GM19240 (cell line): ENCODE data around the gene COL18A1.

Experiments used
- DNase-seq: peaks from one replicate; pipeline ENCODE4 v3.0.0; 2011; ENCODE audit warnings: low spot score; ENCODE audit not compliant: insufficient read length

The COL18A1 gene

GRCh38 chr21:45383111-45383614, 21.8 kb upstream of the COL18A1 start:
- DNase-seq, result no peak

DNA sequence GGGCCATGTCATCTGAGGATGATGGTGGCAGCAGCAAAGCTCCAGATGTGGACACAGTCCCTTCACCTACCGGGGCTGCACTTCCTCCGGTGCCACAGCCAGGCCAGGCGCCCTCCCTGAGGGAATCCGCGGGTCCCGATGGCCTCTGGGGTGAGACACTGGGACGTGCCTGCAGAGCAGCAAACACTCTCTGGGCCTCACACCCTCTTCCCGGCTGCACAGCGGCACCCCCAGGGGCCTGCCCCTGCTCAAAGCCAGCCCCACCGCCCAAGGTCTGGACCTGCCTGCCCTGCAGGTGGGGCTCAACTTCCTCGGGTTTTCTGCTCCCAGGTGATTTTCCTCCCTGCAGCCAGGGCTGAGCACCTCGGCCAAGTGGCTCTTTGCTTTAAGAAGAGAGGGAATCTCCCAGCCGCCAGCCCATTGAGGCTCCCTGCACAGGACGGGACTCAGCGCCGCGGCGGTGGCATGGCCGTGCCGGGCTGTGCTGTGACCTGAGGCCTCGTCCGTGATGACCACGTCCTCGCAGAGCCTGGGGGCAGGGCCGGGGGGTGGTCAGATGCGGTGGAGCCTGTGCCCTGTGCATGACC, 21.3 kb upstream of the COL18A1 start:
- no peak for DNase-seq

- DNase-seq, result no peak
Measured at GRCh38 chr21:45384656-45385548, 20.1 kb upstream of the COL18A1 start.

DNA sequence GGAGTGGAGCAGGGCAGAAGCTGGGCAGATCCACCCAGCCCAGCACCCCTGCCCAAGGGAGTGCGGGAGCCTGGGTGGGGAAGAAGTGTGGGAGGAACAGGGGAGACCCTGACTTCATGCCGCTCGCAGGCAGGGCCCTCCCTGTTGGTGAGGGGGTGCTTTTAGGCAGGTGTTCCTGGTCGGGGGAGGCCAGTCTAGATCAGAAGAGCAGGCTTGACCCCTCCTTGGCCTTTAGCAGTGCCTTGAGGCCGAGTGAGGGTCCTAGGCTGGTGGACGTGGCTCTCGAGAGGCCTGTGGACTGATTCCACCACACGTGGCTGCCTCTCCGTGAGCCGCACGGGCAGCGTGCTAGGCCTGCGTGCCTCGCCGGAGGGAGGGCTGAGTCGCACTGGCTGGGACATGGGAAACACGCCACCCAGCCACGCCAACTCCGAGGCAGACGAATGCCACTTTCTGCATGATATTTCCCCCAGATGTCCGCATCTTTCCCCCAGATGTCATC, 19.4 kb upstream of the COL18A1 start:
- no peak for DNase-seq

GRCh38 chr21:45386336-45386727, 18.6 kb upstream of the COL18A1 start:
- DNase-seq, result no peak

GRCh38 chr21:45386728-45387371, 18.1 kb upstream of the COL18A1 start:
- DNase-seq, result no peak

GRCh38 chr21:45387506-45387905, 17.5 kb upstream of the COL18A1 start:
- no peak for DNase-seq

DNA sequence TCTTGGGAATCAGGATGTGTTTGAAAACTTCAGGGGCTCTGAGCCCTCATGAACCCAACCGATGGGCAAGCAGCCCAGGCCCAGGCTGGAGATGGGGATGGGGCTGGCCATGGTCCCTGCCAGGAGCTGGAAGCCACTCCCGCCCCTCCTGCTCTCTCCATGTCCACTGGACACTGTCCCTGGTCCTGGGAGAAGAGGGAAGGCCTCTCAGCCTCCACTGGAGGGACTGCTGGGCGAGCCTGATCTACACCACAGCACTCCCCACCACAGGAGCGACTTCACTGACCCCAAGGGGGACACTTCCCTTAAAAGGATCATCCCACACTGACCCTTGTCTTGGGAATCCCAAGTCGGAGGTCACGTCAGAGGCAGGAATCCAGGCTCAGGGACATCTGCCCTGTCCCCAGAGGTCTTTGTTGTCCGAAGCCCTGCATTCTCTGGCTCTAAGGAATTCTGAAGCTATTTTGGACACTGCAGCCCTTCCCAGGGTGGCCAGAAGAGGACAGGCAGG, 16.9 kb upstream of the COL18A1 start:
- DNase-seq, result no peak

DNA sequence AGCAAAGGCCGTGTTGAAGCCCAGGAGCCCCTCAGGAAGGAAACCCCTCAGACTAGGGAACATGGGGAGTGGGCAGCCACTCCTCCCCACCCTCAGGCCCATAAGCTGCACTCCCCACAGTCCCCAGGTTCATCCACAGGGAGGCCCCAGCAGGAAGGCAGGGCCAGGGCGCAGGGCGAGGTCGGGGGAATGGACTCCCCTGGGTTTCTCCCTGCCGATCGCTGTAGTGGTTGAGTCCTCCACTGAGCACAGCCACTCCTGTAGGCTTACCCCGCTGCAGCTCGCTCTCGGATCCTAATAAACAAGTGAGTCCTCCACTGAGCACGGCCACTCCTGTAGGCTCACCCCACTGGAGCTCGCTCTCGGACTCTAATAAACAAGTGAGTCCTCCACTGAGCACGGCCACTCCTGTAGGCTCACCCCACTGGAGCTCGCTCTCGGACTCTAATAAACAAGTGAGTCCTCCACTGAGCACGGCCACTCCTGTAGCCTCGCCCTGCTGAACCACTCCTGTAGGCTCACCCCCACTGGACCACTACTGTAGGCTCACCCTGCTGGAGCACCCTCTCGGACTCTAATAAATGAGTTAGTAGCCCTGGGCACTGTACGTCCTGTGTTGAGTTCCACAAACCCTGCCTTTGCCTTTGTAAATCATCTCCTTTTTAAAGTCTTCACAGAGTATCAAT, 16.2 kb upstream of the COL18A1 start:
- DNase-seq, result no peak

DNA sequence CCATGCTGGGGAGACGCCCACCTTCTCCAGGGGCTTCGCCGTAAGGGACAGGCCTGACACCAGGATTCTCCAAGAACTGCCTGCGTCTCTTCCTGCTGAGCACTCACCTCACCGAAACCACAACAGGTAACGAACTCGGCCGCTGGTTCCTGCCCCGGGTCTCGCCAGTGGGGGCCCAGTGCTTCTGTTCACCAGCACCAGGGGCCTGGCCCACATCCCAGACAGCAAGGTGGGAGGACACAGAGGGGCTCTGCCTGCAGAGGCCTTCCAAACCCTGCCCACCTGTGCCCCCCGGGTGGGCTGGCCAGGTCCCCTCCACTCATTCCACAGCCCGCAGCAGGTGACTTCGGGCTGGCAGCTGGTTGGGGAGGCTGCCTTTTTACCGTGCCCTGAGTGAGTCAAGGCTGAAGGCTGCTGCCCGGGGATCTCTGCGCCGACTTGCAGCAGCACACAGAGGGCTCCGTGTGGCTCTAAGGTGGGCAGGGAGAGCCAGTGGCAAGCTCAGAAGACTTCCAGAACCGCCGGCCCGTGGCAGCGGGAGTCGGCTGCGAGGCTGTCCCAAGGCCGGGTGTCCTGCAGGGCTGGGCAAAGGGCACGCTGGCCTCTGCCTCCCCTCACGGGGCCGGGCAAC, 14.7 kb upstream of the COL18A1 start:
- DNase-seq, result no peak

DNA sequence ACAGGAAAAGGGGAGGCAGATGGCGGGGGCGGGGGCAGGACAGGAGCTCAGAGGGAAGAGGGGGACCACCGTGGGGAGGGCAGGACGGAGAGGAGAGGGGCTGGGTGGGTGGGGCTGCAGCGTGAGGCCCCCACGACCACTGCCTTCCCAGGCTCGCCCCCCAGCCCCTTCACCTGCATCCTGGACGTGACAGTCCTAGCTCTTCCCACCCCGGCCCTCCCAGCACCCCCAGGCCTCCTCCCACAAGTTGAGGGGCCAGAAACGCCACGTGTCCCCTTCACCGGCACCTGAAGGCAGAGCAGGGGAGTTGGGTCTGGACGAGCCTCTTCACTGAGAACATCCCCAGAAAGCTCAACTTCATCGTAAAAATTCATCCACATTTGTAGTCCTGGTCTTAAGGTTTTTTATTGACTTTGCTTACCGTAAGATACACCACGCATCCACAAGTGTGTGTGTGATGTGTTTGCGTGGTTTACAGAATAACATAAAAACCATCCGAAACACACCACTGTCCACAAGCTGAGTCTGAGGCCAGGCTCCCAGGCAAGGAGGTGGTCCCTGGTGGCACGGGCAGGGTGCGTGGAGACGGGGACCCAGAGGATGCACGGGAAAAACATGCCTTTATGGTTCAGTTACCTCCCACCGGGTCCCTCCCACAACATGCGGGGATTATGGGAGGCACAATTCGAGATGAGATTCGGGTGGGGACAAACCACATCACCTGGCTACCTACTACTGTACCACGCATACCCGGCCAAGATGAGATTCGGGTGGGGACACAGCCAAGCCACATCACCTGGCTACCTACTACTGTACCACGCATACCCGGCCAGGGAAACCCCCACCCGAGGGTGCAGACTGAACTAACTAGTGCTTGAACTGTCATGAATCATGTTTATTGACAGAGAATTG, 13.9 kb upstream of the COL18A1 start:
- no peak for DNase-seq

GRCh38 chr21:45391743-45392572, 13.0 kb upstream of the COL18A1 start:
- DNase-seq, result no peak

GRCh38 chr21:45392573-45392971, 12.4 kb upstream of the COL18A1 start:
- no peak for DNase-seq

GRCh38 chr21:45393021-45393420, 11.9 kb upstream of the COL18A1 start:
- no peak for DNase-seq

DNA sequence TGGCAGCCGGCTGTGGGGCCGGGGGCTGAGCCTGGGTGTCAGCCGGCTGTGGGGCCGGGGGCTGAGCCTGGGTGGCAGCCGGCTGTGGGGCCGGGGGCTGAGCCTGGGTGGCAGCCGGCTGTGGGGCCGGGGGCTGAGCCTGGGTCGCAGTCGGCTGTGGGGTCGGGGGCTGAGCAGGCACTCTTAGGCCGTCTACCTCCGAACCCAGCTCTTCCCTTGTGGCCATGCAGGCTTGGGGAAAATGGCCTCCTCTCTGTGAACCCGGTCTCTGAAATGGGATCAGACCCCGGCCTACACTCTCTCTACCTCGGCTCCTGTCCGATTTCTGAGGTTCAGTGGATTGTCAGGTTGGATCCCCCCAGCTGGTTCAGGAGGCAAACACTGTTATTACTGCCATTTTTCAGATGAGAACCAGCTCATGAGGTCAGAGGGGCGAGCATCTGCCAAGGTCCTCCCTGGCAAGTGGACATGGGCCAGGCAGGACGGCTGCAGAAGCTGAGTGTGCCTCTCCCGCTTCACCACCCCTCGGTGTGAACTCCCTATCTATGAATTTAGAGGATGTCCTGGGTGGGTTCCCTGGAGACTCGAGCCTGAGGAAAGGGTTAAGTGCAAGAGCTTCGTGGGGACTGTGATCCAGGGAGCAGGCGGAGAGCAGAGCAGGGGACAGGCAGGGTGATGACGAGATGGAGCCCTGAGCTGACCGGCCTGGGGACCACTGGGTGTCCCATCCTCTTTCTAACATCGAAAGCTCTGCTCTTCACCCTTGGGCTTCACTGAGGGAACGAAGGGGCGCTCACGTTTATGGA, 10.9 kb upstream of the COL18A1 start:
- no peak for DNase-seq

GRCh38 chr21:45396620-45396995, 8.4 kb upstream of the COL18A1 start:
- DNase-seq, result no peak

GRCh38 chr21:45397381-45397780, 7.6 kb upstream of the COL18A1 start:
- DNase-seq, result no peak

GRCh38 chr21:45401054-45401518, 3.9 kb upstream of the COL18A1 start:
- DNase-seq, result no peak
